ENCODE results near the gene EXOSC9.

GRCh38 chr4:121799867-121800501, 1.1 kb upstream of the EXOSC9 start:
- TF ChIP-seq, protein P1, sequence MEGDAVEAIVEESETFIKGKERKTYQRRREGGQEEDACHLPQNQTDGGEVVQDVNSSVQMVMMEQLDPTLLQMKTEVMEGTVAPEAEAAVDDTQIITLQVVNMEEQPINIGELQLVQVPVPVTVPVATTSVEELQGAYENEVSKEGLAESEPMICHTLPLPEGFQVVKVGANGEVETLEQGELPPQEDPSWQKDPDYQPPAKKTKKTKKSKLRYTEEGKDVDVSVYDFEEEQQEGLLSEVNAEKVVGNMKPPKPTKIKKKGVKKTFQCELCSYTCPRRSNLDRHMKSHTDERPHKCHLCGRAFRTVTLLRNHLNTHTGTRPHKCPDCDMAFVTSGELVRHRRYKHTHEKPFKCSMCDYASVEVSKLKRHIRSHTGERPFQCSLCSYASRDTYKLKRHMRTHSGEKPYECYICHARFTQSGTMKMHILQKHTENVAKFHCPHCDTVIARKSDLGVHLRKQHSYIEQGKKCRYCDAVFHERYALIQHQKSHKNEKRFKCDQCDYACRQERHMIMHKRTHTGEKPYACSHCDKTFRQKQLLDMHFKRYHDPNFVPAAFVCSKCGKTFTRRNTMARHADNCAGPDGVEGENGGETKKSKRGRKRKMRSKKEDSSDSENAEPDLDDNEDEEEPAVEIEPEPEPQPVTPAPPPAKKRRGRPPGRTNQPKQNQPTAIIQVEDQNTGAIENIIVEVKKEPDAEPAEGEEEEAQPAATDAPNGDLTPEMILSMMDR (conservative IDR thresholded peaks at IDR 0.05 in 1 of 2, IDR thresholded peaks at IDR 0.05 in 1 of 2; ENCODE audit: extremely low read depth in 1 of 2, insufficient read depth in 1 of 2, low read depth in 1 of 2, low read length in 2 of 2) = no peak
- TF ChIP-seq EZH2 (IDR thresholded peaks at IDR 0.05; ENCODE audit: borderline replicate concordance, low read length) = no peak

Data from mammary epithelial cell (primary cell).